HepG2 (cell line): ENCODE results near the gene STK11. TPM values are rescaled to one million over a fixed set of nuclear protein-coding genes. Genes with fewer than 3 reads are reported as not detected.

ENCODE experiments used
- ATAC-seq: fragments of 200-7000 bp; cut with Tn5 transposase; 3 replicates; pipeline ENCODE4 v1.9.1; 2020; ENCODE audit warnings: mild to moderate bottlenecking, moderate library complexity
- BruUV-seq: library from RNA; stranded (reverse); fragments of 400-500 nt; replicated peaks from 2 replicates; lab custom pipeline; 2021; lab: Mats Ljungman, UMichigan
- CTCF ChIA-PET: fragments of 300-600 bp; formaldehyde crosslinking; extraction: SDS; loops from one replicate; lab custom pipeline; 2021; ENCODE audit warnings: low total read pairs, inconsistent platforms, low intra/inter-chr PET ratio; lab: Yijun Ruan, JAX
- POLR2A ChIA-PET: fragments of 350-600 bp; sonication (Branson Sonifier 250); formaldehyde crosslinking; loops from one replicate; lab custom pipeline; 2020; ENCODE audit warnings: antibody characterized with exemption, inconsistent platforms; lab: Yijun Ruan, JAX
- DNase-seq: peaks from one replicate; pipeline ENCODE4 v3.0.0-alpha.2; 2015; ENCODE audit warnings: low spot score
- FAIRE-seq: peaks from 3 replicates; lab custom pipeline; 2011; peaks lifted over from hg19 to GRCh38; lab: Jason Lieb, UNC
- H2AFZ ChIP-seq: one replicate; pipeline ENCODE4 v1.6.1; 2011; ENCODE audit warnings: low read length, inconsistent platforms
- H3K27ac ChIP-seq: fragments of 300-600 bp; 3 replicates; pipeline ENCODE4 v1.8.0; 2011; ENCODE audit warnings: mixed run types, mild to moderate bottlenecking, mixed read lengths, low read length, inconsistent platforms; ENCODE audit not compliant: insufficient read depth; ENCODE audit errors: extremely low read length
- H3K27me3 ChIP-seq, 2 experiments: fragments of 200-600 bp in 1 of 2; 2 replicates in 1 of 2; 3 replicates in 1 of 2; pipeline versions ENCODE4 v1.6.0 to v1.8.0; 2011; ENCODE audit warnings: low read length in 2 of 2, mild to moderate bottlenecking in 2 of 2, moderate library complexity in 2 of 2, inconsistent platforms in 1 of 2; ENCODE audit not compliant: insufficient read depth in 2 of 2, control insufficient read depth in 1 of 2
- H3K36me3 ChIP-seq, 2 experiments: fragments of 200-600 bp in 1 of 2; replicated peaks in 1 of 2; 2 replicates in 1 of 2; 3 replicates in 1 of 2; pipeline versions ENCODE4 v1.5.1 to v1.8.0; 2011; ENCODE audit warnings: low read length in 2 of 2, inconsistent platforms in 1 of 2; ENCODE audit not compliant: insufficient read depth in 2 of 2, control insufficient read depth in 1 of 2
- H3K4me1 ChIP-seq: 2 replicates; pipeline ENCODE4 v1.5.1; 2012; ENCODE audit warnings: low read length, inconsistent platforms; ENCODE audit not compliant: insufficient read depth
- H3K4me2 ChIP-seq: 2 replicates; pipeline ENCODE4 v1.6.0; 2011; ENCODE audit warnings: low read depth, low read length, inconsistent platforms
- H3K4me3 ChIP-seq, 3 experiments: fragments of 200-600 bp in 1 of 3; sonication (generic), shearing (Covaris generic) in 1 of 3; replicated peaks in 1 of 3; 2 replicates each; pipeline ENCODE4 v1.5.1; 2011 to 2016; ENCODE audit warnings: low read length in 3 of 3, inconsistent platforms in 2 of 3, low read depth in 2 of 3, mild to moderate bottlenecking in 2 of 3, control low read depth in 1 of 3, mixed read lengths in 1 of 3; ENCODE audit not compliant: insufficient read depth in 1 of 3
- H3K79me2 ChIP-seq: one replicate; pipeline ENCODE4 v1.6.1; 2011; ENCODE audit warnings: low read length, inconsistent platforms; ENCODE audit not compliant: insufficient read depth
- H3K9ac ChIP-seq: 2 replicates; pipeline ENCODE4 v1.6.0; 2011; ENCODE audit warnings: mild to moderate bottlenecking, low read depth, low read length, inconsistent platforms; ENCODE audit not compliant: insufficient read depth
- H3K9me3 ChIP-seq: 2 replicates; pipeline ENCODE4 v1.5.1; 2012; ENCODE audit warnings: mild to moderate bottlenecking, low read length
- H4K20me1 ChIP-seq: 2 replicates; pipeline ENCODE4 v1.6.0; 2011; ENCODE audit warnings: inconsistent platforms, mild to moderate bottlenecking, low read length, moderate library complexity; ENCODE audit not compliant: insufficient read depth
- DR1 ChIP-seq: sonication (generic); formaldehyde crosslinking; IDR thresholded peaks from 2 replicates; pipeline ENCODE4 v1.8.0; 2021; ENCODE audit warnings: mild to moderate bottlenecking, missing genetic modification reagents, inconsistent platforms
- HNRNPL ChIP-seq: fragments of 200-400 bp; formaldehyde crosslinking; IDR thresholded peaks from 2 replicates; pipeline ENCODE4 v1.6.1; 2017; ENCODE audit warnings: mild to moderate bottlenecking, low read depth, low read length
- HNRNPLL ChIP-seq: fragments of 200-400 bp; formaldehyde crosslinking; IDR thresholded peaks from 2 replicates; pipeline ENCODE4 v1.6.1; 2017; ENCODE audit warnings: mild to moderate bottlenecking, low read depth, low read length; ENCODE audit not compliant: poor library complexity, severe bottlenecking
- HNRNPUL1 ChIP-seq: fragments of 200-400 bp; formaldehyde crosslinking; IDR thresholded peaks from 2 replicates; pipeline ENCODE4 v1.6.1; 2017; ENCODE audit warnings: low read depth, mild to moderate bottlenecking, low read length, moderate library complexity
- HOXA9 ChIP-seq: sonication (generic); formaldehyde crosslinking; IDR thresholded peaks from 2 replicates; pipeline ENCODE4 v1.8.1; 2022; ENCODE audit warnings: missing genetic modification reagents, mild to moderate bottlenecking, moderate library complexity, borderline replicate concordance
- JUND ChIP-seq: sonication (generic); formaldehyde crosslinking; IDR thresholded peaks from 2 replicates; pipeline ENCODE4 v1.8.0; 2022; ENCODE audit warnings: mild to moderate bottlenecking, missing genetic modification reagents
- NFIB ChIP-seq: sonication (generic); formaldehyde crosslinking; IDR thresholded peaks from 2 replicates; pipeline ENCODE4 v1.9.0; 2021; ENCODE audit warnings: missing genetic modification reagents, mild to moderate bottlenecking, borderline replicate concordance
- NR2C2 ChIP-seq: sonication (generic); formaldehyde crosslinking; IDR thresholded peaks from 2 replicates; pipeline ENCODE4 v1.4.0; 2020; ENCODE audit warnings: missing genetic modification reagents, mild to moderate bottlenecking, moderate library complexity, borderline replicate concordance
- NR2F1 ChIP-seq, 2 experiments: fragments of 450-650 bp in 1 of 2; formaldehyde crosslinking in 1 of 2; IDR thresholded peaks; 2 replicates each; pipeline versions ENCODE4 v1.5.0 to v1.6.1; 2016 to 2020; ENCODE audit warnings: mild to moderate bottlenecking in 1 of 2, missing compliant biosample characterization in 1 of 2, missing genetic modification reagents in 1 of 2, moderate library complexity in 1 of 2
- SRY ChIP-seq: sonication (generic); formaldehyde crosslinking; IDR thresholded peaks from 2 replicates; pipeline ENCODE4 v1.8.0; 2022; ENCODE audit warnings: mild to moderate bottlenecking, missing genetic modification reagents
- TRIM24 ChIP-seq: sonication (generic); formaldehyde crosslinking; IDR thresholded peaks from 2 replicates; pipeline ENCODE4 v1.8.0; 2022; ENCODE audit warnings: mild to moderate bottlenecking, missing genetic modification reagents
- YY1 ChIP-seq: IDR thresholded peaks from 2 replicates; pipeline ENCODE4 v1.6.1; 2011; ENCODE audit warnings: low read length, low read depth, moderate library complexity, mild to moderate bottlenecking; ENCODE audit not compliant: insufficient read depth, insufficient replicate concordance
- ZFP36L2 ChIP-seq: sonication (generic); formaldehyde crosslinking; IDR thresholded peaks from 2 replicates; pipeline ENCODE4 v1.4.0; 2020; ENCODE audit warnings: missing genetic modification reagents
- ZNF160 ChIP-seq: sonication (generic); formaldehyde crosslinking; IDR thresholded peaks from 2 replicates; pipeline ENCODE4 v1.8.0; 2022; ENCODE audit warnings: mild to moderate bottlenecking, inconsistent platforms, missing genetic modification reagents
- ZNF253 ChIP-seq: sonication (generic); formaldehyde crosslinking; IDR thresholded peaks from 2 replicates; pipeline ENCODE4 v1.8.0; 2022; ENCODE audit warnings: mild to moderate bottlenecking, missing genetic modification reagents, borderline replicate concordance
- ZNF263 ChIP-seq: sonication (generic); formaldehyde crosslinking; IDR thresholded peaks from 2 replicates; pipeline ENCODE4 v1.4.0; 2020; ENCODE audit warnings: missing genetic modification reagents
- WGBS: methylation state at CpG from one replicate; pipeline ENCODE4 v1.1.6; 2017; ENCODE audit warnings: low lambda C conversion rate; 5-methylcytosine and 5-hydroxymethylcytosine counted together
- in situ Hi-C: cut with HindIII; loops from 2 replicates; pipeline ENCODE4 v1.10.0; 2017; ENCODE audit warnings: low pct_unique_long_range_greater_than_20kb; ENCODE audit not compliant: extremely low pct_ligation_motif_present
- intact Hi-C: fragments of 100-400 bp; cut with micrococcal nuclease; formaldehyde crosslinking; loops from one replicate; pipeline ENCODE4 v1.10.0; 2022; ENCODE audit not compliant: unreplicated experiment
- polyA plus RNA-seq, 8 experiments: library from polyadenylated mRNA; depleted of rRNA in 3 of 8; stranded (reverse) in 7 of 8; unstranded in 1 of 8; fragments of >200 nt; fragmentation: Illumina TruSeq in 4 of 8; extraction: Trizol in 4 of 8; gene quantifications; 2 replicates each; pipeline versions ENCODE4 v1.2.1 to v1.2.3, GENCODE V29; 2011 to 2016; ENCODE audit warnings: low read depth in 4 of 8, missing spikeins in 1 of 8, mixed read lengths in 1 of 8; ENCODE audit not compliant: insufficient read depth in 1 of 8
- total RNA-seq, 5 experiments: library from RNA; depleted of rRNA; stranded (reverse); fragments of >200 nt; fragmentation: Illumina TruSeq; extraction: Trizol; gene quantifications; 2 replicates each; pipeline ENCODE4 v1.2.3, GENCODE V29; 2016; ENCODE audit warnings: low read depth in 1 of 5
- TF ChIP-seq, protein P1 (sequence below): sonication (generic); formaldehyde crosslinking; IDR thresholded peaks from 2 replicates; pipeline ENCODE4 v1.4.0; 2020; ENCODE audit warnings: missing genetic modification reagents
- TF ChIP-seq, protein P2 (sequence below): fragments of 450-650 bp; IDR thresholded peaks from 2 replicates; pipeline ENCODE4 v1.6.1; 2016
- TF ChIP-seq, protein P3 (sequence below): sonication (generic); formaldehyde crosslinking; conservative IDR thresholded peaks from 2 replicates; pipeline ENCODE4 v1.8.0; 2022; ENCODE audit warnings: low read depth, missing genetic modification reagents

The STK11 gene
- total and polyA plus RNA-seq, 2 of the 13 experiments (the other 11 are each of a cell fraction or from before 2014, with no cell fraction given): 27.5 to 43.6 TPM

DNA sequence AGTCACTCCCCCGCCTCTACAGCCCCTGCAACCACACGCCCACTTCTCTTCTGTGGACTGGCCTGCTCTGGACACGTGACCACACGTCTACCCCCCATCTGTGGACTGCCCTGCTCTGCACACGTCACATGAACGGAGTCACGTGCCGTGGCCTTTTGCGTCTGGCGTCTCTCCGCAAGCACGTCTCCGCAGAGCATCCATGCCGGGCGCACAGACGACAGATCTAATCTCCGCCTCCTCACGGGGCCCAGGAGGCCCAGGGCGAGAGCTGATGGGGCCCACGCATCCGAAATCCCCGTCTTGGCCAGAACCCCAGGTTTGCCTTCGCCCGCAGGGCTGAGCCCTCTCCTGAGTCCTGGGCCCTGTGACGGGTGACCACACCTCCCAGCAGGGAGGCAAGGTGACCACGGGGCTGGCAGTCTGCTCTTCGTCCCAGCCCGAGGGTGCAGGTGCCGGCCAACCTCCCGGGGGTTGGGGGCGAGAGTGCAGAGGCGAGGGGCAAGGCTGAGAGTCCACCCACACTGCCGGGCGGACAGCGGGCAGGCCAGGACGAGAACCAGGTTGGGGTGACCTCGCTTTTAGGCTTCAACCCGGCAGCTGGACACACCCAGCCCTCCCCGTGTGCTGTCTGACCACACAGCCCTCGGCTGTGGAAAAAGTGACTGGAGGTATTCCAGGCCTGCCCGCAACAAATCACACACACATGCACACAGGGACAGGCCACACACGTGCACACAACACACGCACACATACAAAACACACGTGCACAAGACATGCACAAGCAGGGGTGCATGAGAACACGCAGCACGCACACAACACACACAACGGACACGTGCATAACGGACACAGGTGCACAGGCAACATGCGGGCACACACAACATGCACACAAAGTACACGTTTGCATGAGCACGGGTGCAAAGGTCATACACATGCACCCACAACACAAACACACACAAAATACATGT lies 35.4 kb upstream of the STK11 start:
- intact Hi-C loops: no loop called here
- Histone ChIP-seq H3K79me2 (peaks cover 67% of the 10 kb centered on the region), H3K4me3 (no peak overlapping the region), H3K9me3 (no peaks in the 10 kb centered on the region), H3K27ac (peak overlapping the region; percentile 75), H4K20me1 (peaks cover 9% of the 10 kb centered on the region), H3K4me1 (peaks cover 72% of the 10 kb centered on the region), H3K27me3 (no peaks in the 10 kb centered on the region), H3K36me3 (no peaks in the 10 kb centered on the region; a peak in 1 of 5 replicates), H2AFZ (no peak overlapping the region), H3K9ac (peak overlapping the region; percentile 26; the same call in 1 of the 2 replicates), H3K4me2 (peak overlapping the region; percentile 68)
- FAIRE-seq (no peak), DNase-seq (no peak), ATAC-seq (no peak)
- in situ Hi-C loops: no loop called here
- BruUV-seq: no TSS peak
- POLR2A ChIA-PET: interaction anchor here (0.6 kb wide), 1 partner anchor 32 kb away, joined by 3 read pairs; no protein-coding TSS in a partner anchor
- CTCF ChIA-PET: no interaction called here
- WGBS: 93% methylated on average over 37 of the region's 52 CpGs
- no peak for TF ChIP-seq NR2C2 (CRISPR knock-in tag)
- TF ChIP-seq, protein P1, sequence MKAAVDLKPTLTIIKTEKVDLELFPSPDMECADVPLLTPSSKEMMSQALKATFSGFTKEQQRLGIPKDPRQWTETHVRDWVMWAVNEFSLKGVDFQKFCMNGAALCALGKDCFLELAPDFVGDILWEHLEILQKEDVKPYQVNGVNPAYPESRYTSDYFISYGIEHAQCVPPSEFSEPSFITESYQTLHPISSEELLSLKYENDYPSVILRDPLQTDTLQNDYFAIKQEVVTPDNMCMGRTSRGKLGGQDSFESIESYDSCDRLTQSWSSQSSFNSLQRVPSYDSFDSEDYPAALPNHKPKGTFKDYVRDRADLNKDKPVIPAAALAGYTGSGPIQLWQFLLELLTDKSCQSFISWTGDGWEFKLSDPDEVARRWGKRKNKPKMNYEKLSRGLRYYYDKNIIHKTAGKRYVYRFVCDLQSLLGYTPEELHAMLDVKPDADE (CRISPR knock-in tag): no peak
- TF ChIP-seq, protein P2, sequence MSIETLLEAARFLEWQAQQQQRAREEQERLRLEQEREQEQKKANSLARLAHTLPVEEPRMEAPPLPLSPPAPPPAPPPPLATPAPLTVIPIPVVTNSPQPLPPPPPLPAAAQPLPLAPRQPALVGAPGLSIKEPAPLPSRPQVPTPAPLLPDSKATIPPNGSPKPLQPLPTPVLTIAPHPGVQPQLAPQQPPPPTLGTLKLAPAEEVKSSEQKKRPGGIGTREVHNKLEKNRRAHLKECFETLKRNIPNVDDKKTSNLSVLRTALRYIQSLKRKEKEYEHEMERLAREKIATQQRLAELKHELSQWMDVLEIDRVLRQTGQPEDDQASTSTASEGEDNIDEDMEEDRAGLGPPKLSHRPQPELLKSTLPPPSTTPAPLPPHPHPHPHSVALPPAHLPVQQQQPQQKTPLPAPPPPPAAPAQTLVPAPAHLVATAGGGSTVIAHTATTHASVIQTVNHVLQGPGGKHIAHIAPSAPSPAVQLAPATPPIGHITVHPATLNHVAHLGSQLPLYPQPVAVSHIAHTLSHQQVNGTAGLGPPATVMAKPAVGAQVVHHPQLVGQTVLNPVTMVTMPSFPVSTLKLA: peak; percentile 68
- no peak for TF ChIP-seq DR1 (CRISPR knock-in tag)
- TF ChIP-seq SRY (CRISPR knock-in tag): no peak
- no peak for TF ChIP-seq ZNF160 (CRISPR knock-in tag)
- no peak for TF ChIP-seq ZNF263 (CRISPR knock-in tag)
- TF ChIP-seq, protein P3, sequence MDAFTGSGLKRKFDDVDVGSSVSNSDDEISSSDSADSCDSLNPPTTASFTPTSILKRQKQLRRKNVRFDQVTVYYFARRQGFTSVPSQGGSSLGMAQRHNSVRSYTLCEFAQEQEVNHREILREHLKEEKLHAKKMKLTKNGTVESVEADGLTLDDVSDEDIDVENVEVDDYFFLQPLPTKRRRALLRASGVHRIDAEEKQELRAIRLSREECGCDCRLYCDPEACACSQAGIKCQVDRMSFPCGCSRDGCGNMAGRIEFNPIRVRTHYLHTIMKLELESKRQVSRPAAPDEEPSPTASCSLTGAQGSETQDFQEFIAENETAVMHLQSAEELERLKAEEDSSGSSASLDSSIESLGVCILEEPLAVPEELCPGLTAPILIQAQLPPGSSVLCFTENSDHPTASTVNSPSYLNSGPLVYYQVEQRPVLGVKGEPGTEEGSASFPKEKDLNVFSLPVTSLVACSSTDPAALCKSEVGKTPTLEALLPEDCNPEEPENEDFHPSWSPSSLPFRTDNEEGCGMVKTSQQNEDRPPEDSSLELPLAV (CRISPR knock-in tag): no peak; the same call in 1 of the 2 replicates
- no peak for TF ChIP-seq YY1
- TF ChIP-seq HNRNPLL: peak; percentile 17
- 0 out of 2 replicates have a peak, but pooled peaks have one; percentile 70 for TF ChIP-seq NFIB (CRISPR knock-in tag)
- no peak for TF ChIP-seq NR2F1 (CRISPR knock-in tag; IDR thresholded peaks at IDR 0.05)
- TF ChIP-seq HNRNPUL1: no peak
- TF ChIP-seq JUND: no peak; the same call in 1 of the 2 replicates
- peak; percentile 41; the same call in 1 of the 2 replicates for TF ChIP-seq TRIM24
- no peak for TF ChIP-seq ZFP36L2 (CRISPR knock-in tag)
- TF ChIP-seq HNRNPL: 0 out of 2 replicates have a peak, but pooled peaks have one; percentile 42
- no peak for TF ChIP-seq HOXA9
- TF ChIP-seq ZNF253: no peak
